Measurements from ENCODE around the gene RAPH1.
"Not testable (repeated sequence)": the region's sequence is repeated elsewhere in the genome, so short reads cannot be mapped to it uniquely, and the experiment has no call there.

The RAPH1 gene

GRCh38 chr2:203476881-203477280 lies 58.2 kb downstream of the RAPH1 start:
- no peak for DNase-seq

- no peak for DNase-seq
Measured at GRCh38 chr2:203471323-203471722, 63.8 kb downstream of the RAPH1 start.

GRCh38 chr2:203470371-203470770 lies 64.7 kb downstream of the RAPH1 start:
- no peak for DNase-seq

- DNase-seq: no peak
Measured at GRCh38 chr2:203469546-203469945, 65.6 kb downstream of the RAPH1 start.

- no peak for DNase-seq
Measured at GRCh38 chr2:203463266-203463678, 71.8 kb downstream of the RAPH1 start.

- DNase-seq: no peak
Measured at GRCh38 chr2:203462308-203462707, 72.8 kb downstream of the RAPH1 start.

GRCh38 chr2:203461746-203462145 lies 73.4 kb downstream of the RAPH1 start:
- DNase-seq: no peak

- DNase-seq: no peak
Measured at GRCh38 chr2:203455209-203455608, 79.9 kb downstream of the RAPH1 start.

- no peak for DNase-seq
Measured at GRCh38 chr2:203453858-203454451, 81.1 kb downstream of the RAPH1 start.

GRCh38 chr2:203451689-203452088 lies 83.4 kb downstream of the RAPH1 start:
- DNase-seq: no peak

GRCh38 chr2:203451011-203451410 lies 84.1 kb downstream of the RAPH1 start:
- DNase-seq: no peak

- DNase-seq: no peak
Measured at GRCh38 chr2:203450561-203450960, 84.5 kb downstream of the RAPH1 start.

GRCh38 chr2:203446780-203447179 lies 88.3 kb downstream of the RAPH1 start:
- DNase-seq: no peak

- DNase-seq: no peak
Measured at GRCh38 chr2:203446071-203446481, 89.0 kb downstream of the RAPH1 start.

GRCh38 chr2:203444738-203445137 lies 90.4 kb downstream of the RAPH1 start:
- no peak for DNase-seq

- DNase-seq: no peak
Measured at GRCh38 chr2:203442463-203442862, 92.6 kb downstream of the RAPH1 start.

- DNase-seq: no peak
Measured at GRCh38 chr2:203441463-203441862, 93.6 kb downstream of the RAPH1 start.

GRCh38 chr2:203440671-203441070 lies 94.4 kb downstream of the RAPH1 start:
- no peak for DNase-seq

GRCh38 chr2:203438528-203438927 lies 96.6 kb downstream of the RAPH1 start:
- no peak for DNase-seq

GRCh38 chr2:203437511-203437910 lies 97.6 kb downstream of the RAPH1 start:
- DNase-seq: no peak

GRCh38 chr2:203436496-203436895 lies 98.6 kb downstream of the RAPH1 start:
- no peak for DNase-seq

GRCh38 chr2:203432811-203433210 lies 102.3 kb downstream of the RAPH1 start:
- no peak for DNase-seq

GRCh38 chr2:203431391-203432185 lies 103.5 kb downstream of the RAPH1 start:
- no peak for DNase-seq

- DNase-seq: not testable (repeated sequence)
Measured at GRCh38 chr2:203429643-203430042, 105.5 kb downstream of the RAPH1 start.

GRCh38 chr2:203427061-203427460 lies 108.0 kb downstream of the RAPH1 start:
- DNase-seq: no peak

All from activated CD4-positive, CD25-positive, alpha-beta regulatory T cell treated with anti-CD3 and anti-CD28 coated beads, Interleukin-2, amount 50 U/mL, for 72 hours (primary cell).